Measurements from ENCODE around the gene MAEA. TPM values are rescaled to one million over a fixed set of nuclear protein-coding genes. Genes with fewer than 3 reads are reported as not detected.
A peak's percentile ranks its signal among the peaks of the same experiment; 100 is the strongest.

The MAEA gene
- polyA plus RNA-seq, 1 experiment = 73.3 TPM

DNA sequence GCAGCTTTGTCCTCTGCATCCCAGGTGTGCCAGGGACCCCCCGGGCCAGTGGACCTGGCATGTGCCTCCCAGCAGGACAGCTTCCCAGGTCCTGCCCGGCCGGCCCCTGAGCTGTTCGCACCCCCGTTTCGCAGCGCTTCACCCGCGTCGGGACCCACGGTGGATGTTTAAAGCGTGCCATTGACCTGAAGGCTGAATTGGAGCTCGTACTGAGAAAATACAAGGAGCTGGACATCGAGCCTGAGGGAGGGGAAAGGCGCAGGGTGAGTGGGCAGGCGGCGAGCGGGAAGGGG, 65.2 kb downstream of the MAEA start:
- POLR2A ChIA-PET = no interaction called here
- CTCF ChIA-PET = interaction anchor here (0.8 to 2.5 kb wide), 6 partner anchors 224 to 371 kb away, joined by 3 to 13 read pairs (median 9); no protein-coding TSS in a partner anchor
- no peak overlapping the region for H3K4me3 ChIP-seq (ENCODE audit: low read depth, low read length)
- H3K27me3 ChIP-seq (ENCODE audit: control insufficient read depth, insufficient read depth, low read length) = no peaks in the 10 kb centered on the region
- no peaks in the 10 kb centered on the region; the same call in 1 of the 2 replicates for H3K9me3 ChIP-seq (ENCODE audit: control insufficient read depth, insufficient read depth, low read length)
- DNase-seq (ENCODE audit: low read depth, low spot score) = no peak
- no peak overlapping the region for H3K27ac ChIP-seq (ENCODE audit: low read depth, low read length)
- TF ChIP-seq, protein P1, sequence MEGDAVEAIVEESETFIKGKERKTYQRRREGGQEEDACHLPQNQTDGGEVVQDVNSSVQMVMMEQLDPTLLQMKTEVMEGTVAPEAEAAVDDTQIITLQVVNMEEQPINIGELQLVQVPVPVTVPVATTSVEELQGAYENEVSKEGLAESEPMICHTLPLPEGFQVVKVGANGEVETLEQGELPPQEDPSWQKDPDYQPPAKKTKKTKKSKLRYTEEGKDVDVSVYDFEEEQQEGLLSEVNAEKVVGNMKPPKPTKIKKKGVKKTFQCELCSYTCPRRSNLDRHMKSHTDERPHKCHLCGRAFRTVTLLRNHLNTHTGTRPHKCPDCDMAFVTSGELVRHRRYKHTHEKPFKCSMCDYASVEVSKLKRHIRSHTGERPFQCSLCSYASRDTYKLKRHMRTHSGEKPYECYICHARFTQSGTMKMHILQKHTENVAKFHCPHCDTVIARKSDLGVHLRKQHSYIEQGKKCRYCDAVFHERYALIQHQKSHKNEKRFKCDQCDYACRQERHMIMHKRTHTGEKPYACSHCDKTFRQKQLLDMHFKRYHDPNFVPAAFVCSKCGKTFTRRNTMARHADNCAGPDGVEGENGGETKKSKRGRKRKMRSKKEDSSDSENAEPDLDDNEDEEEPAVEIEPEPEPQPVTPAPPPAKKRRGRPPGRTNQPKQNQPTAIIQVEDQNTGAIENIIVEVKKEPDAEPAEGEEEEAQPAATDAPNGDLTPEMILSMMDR (IDR thresholded peaks at IDR 0.05; ENCODE audit: low read depth, low read length) = no peak

DNA sequence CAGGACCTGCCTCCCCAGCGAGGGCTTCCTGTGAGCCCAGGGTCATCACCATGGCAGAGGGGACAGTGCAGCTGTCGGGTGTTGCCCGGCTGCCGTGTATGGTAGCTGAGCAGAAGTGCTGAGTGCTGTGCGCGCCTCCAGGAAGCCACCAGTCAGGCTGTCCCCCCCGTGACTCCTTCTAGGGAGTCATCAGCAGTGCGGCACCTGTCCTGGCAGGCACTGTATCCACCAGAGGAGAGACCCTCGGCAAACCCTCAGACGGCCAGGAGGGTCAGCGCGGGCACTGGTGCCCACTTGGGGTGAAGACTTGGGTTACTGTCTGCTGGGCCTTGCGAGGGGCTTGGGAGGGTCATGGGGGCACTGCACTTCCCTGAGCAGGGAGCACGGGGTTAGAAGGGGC, 65.7 kb downstream of the MAEA start:
- H3K27ac ChIP-seq (ENCODE audit: low read depth, low read length) = no peak overlapping the region
- no peak overlapping the region for H3K4me3 ChIP-seq (ENCODE audit: low read depth, low read length)
- no peaks in the 10 kb centered on the region; the same call in 1 of the 2 replicates for H3K9me3 ChIP-seq (ENCODE audit: control insufficient read depth, insufficient read depth, low read length)
- POLR2A ChIA-PET = no interaction called here
- CTCF ChIA-PET = interaction anchor here (0.7 to 1.8 kb wide), 13 partner anchors 9 to 371 kb away, joined by 3 to 22 read pairs (median 6); partner anchors contain the start of genes SLBP and UVSSA
- TF ChIP-seq, protein P1 (IDR thresholded peaks at IDR 0.05; ENCODE audit: low read depth, low read length) = no peak
- no peak for DNase-seq (ENCODE audit: low read depth, low spot score)
- H3K27me3 ChIP-seq (ENCODE audit: control insufficient read depth, insufficient read depth, low read length) = no peaks in the 10 kb centered on the region

DNA sequence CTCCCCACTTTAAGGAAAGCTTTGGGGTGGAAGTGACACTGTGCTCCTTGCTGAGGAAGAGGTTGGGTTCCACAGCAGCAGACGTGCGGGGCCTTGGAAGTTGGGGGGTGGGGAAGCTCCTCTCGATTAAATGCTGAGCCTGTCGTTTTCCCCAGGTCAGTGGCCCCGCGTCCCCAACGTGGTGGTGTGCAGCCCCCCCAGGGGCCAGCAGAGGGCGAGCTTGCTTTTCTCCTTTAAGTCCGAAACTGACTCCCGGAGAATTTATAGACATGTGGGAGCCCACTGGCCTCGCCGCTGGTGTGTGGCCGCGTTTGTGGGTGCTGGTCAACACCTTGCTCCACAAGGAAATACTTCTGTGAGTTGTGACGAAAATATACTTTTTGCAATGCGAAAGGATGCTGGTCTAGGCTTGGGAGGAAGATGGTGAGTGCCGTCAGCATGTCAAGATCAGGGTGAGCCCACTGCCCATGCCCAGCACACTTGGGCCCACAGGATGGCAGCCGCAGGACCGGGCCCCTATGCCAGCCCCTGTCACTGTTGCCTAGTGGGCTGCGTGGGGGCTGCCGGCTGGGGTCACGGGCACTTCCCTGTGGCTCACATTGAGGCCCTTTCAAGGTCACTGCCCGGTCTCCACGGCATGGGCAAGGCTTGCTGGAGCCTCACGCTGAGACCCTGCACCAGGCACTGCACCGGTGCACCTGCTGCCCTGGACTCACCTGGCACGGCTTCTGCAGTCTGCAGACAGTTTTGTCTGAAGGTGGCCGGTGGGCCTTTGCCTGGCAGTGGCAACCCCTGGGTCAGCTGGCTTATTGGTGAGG, 66.7 kb downstream of the MAEA start:
- H3K27me3 ChIP-seq (ENCODE audit: control insufficient read depth, insufficient read depth, low read length) = no peaks in the 10 kb centered on the region
- ChIA-PET POLR2A (interaction anchor here (0.9 kb wide), 1 partner anchor 9 kb away, joined by 5 read pairs; the partner anchor contains the start of gene UVSSA), CTCF (interaction anchor here (0.5 to 1.8 kb wide), 23 partner anchors 8 to 370 kb away, joined by 3 to 22 read pairs (median 4); partner anchors contain the start of genes SLBP and UVSSA)
- no peak overlapping the region for H3K27ac ChIP-seq (ENCODE audit: low read depth, low read length)
- H3K4me3 ChIP-seq (ENCODE audit: low read depth, low read length) = no peak overlapping the region
- TF ChIP-seq, protein P1 (IDR thresholded peaks at IDR 0.05; ENCODE audit: low read depth, low read length) = peak; percentile 84
- peaks cover 3% of the 10 kb centered on the region; the same call in 1 of the 2 replicates for H3K9me3 ChIP-seq (ENCODE audit: control insufficient read depth, insufficient read depth, low read length)
- no peak for DNase-seq (ENCODE audit: low read depth, low spot score)

DNA sequence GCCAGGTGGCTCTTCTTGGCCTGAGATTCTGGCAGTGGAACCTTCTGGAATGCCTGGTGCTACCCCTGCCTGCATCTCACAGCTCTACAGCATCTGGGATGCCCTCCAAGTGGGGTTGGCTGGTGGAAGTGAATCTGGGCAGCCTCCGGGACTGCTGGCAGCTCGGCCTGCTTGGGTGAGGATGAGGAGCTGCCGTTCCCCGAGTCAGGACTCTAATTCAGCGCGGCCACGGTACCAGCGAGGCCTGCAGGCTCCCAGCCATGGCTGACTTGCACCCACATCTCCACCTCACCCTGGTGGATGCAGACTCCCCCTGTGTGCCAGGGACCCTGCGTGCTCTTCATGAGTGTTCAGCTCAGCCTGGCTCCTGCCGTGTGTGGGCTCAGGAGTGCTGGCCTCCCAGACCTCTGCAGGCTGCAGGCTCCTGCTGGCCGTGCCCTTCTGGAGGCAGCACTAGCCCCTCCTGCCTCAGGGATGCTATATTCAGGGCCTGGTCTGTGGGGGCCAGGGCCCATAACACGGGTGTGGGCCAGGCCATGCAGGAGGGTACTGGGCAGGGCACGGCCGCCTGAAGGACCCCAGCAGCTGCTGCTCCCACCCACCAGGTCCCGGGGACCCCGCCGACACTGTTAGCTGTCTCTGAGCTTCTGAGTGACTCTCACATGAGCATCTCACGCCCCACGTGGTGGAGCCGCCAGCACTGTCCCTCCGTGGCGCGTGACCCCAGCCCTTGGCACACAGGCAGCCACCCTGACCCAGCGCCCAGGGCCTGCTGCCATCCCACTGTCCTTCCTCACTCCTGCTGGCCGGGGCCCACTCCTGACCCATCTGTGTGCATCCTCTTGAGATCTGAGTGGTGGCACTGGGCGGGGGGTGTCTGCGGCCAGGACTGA, 67.9 kb downstream of the MAEA start:
- CTCF ChIA-PET = interaction anchor here (0.5 to 1.4 kb wide), 2 partner anchors 273 to 368 kb away, joined by 3 to 5 read pairs; no protein-coding TSS in a partner anchor
- TF ChIP-seq, protein P1 (IDR thresholded peaks at IDR 0.05; ENCODE audit: low read depth, low read length) = no peak
- POLR2A ChIA-PET = no interaction called here
- peaks cover 3% of the 10 kb centered on the region; the same call in 1 of the 2 replicates for H3K9me3 ChIP-seq (ENCODE audit: control insufficient read depth, insufficient read depth, low read length)
- no peaks in the 10 kb centered on the region for H3K27me3 ChIP-seq (ENCODE audit: control insufficient read depth, insufficient read depth, low read length)
- no peak overlapping the region for H3K4me3 ChIP-seq (ENCODE audit: low read depth, low read length)
- DNase-seq (ENCODE audit: low read depth, low spot score) = no peak
- no peak overlapping the region for H3K27ac ChIP-seq (ENCODE audit: low read depth, low read length)
